Activated T-helper 2 cell treated with anti-CD3 and anti-CD28 coated beads, Interferon-gamma antibody, Interleukin-2, Interleukin-4, amounts not matched to agents 10 μg/mL and 5 μg/mL and 100 μg/mL, durations not matched to agents 14 hours and 24 hours and 36 hours (primary cell): ENCODE data around the gene TC2N. TPM values are rescaled to one million over a fixed set of nuclear protein-coding genes. Genes with fewer than 3 reads are reported as not detected.
"Not testable (repeated sequence)": the region's sequence is repeated elsewhere in the genome, so short reads cannot be mapped to it uniquely, and the experiment has no call there.

Experiments
- DNase-seq: peaks from one replicate; pipeline ENCODE4 v3.0.0; 2021; ENCODE audit warnings: low spot score
- H3K27ac Mint-ChIP-seq: one replicate; pipeline ENCODE4 v1.8.0; 2021; ENCODE audit warnings: mixed read lengths
- H3K27me3 Mint-ChIP-seq: one replicate; pipeline ENCODE4 v1.8.0; 2021; ENCODE audit warnings: low read depth, mixed read lengths
- H3K36me3 Mint-ChIP-seq: one replicate; pipeline ENCODE4 v1.8.0; 2021; ENCODE audit warnings: low read depth, mixed read lengths
- H3K4me1 Mint-ChIP-seq: one replicate; pipeline ENCODE4 v1.8.0; 2021; ENCODE audit warnings: low read depth, mixed read lengths
- H3K4me3 Mint-ChIP-seq: one replicate; pipeline ENCODE4 v1.8.0; 2021; ENCODE audit warnings: low read depth, mild to moderate bottlenecking, moderate library complexity, mixed read lengths
- H3K9me3 Mint-ChIP-seq: one replicate; pipeline ENCODE4 v1.8.0; 2021; ENCODE audit warnings: mixed read lengths
- intact Hi-C: fragments of 100-400 bp; cut with micrococcal nuclease; formaldehyde crosslinking; loops from one replicate; pipeline ENCODE4 v1.15.1; 2023
- total RNA-seq: library from RNA; stranded (reverse); gene quantifications from 2 replicates; pipeline ENCODE4 v1.2.3, GENCODE V29; 2022

TC2N gene
- total RNA-seq, 1 donor from 2014 or later: 19.9 TPM

DNA sequence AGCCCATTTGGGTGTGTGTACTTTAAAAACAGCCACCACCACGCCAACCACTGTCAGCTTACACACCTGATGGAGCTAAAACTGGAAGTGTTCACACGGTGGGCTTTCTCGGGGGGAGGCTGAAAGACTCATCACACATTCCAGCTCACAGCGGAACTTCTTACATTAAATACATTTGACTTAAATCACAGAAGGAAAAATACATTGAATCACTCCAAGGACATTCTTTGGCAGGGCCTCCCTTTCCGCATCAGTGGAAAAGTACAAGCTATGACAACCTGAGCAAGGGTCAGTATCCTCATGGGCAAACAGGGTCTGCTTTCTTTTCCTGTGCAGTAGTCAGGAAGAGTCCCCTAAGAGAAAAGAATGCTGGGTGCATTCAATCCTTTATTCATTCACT lies 31.0 kb upstream of the TC2N start:
- Mint-ChIP-seq H3K27ac (no peak overlapping the region), H3K9me3 (no peaks in the 10 kb centered on the region), H3K36me3 (no peaks in the 10 kb centered on the region), H3K27me3 (no peaks in the 10 kb centered on the region), H3K4me3 (no peak overlapping the region), H3K4me1 (peaks cover 5% of the 10 kb centered on the region)
- intact Hi-C loops: no loop called here
- DNase-seq: no peak

DNA sequence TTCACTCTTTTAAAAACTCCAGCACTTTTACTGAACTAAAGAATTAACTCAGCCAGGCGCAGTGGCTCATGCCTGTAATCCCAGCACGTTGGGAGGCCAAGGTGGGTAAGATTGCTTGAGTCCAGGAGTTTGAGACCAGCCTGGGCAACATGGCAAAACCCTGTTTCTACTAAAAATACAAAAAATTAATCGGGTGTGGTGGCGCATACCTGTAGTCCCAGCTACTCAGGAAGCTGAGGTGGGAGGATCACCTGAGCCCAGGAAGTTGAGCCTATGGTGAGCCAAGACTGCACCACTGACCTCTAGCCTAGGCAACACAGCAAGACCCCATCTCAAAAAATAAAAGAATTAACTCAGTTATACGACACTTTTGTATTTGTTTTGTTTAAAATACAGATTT lies 30.4 kb upstream of the TC2N start:
- intact Hi-C loops, H3K27me3 Mint-ChIP-seq, H3K4me3 Mint-ChIP-seq, H3K36me3 Mint-ChIP-seq, DNase-seq, H3K9me3 Mint-ChIP-seq, H3K27ac Mint-ChIP-seq: not testable (repeated sequence)
- peaks cover 11% of the 10 kb centered on the region for H3K4me1 Mint-ChIP-seq

DNA sequence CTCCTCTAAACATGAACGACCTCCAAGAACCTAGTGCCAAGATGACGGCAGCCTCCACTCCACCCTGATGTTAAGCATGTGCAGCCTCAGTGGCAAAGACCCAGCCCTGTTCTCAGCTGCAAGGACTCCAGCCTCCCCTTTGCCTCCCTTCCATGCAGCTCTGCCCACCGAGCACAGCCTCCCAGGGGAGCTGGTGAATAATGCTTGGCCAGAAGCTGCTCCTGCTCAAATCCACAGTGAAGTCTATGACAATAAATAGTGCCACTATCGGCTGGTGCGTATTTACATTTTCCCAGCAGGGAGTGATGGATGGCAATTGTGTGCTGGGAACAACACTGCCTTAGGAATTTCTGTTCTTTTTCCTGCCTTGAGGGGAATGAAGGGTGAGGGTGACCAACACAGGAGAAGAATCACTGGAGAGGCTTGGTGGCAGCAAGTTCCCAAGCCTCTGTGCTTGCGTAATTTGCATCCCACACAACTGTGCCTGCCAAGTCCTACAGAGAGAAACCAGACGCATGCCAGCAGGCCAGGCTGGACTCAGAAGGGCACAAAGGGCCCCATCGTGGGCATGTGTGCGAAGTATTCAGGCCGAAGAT lies 29.9 kb upstream of the TC2N start:
- peaks cover 16% of the 10 kb centered on the region for H3K4me1 Mint-ChIP-seq
- no peak overlapping the region for H3K4me3 Mint-ChIP-seq
- DNase-seq: no peak
- H3K27ac Mint-ChIP-seq: no peak overlapping the region
- no peaks in the 10 kb centered on the region for H3K27me3 Mint-ChIP-seq
- H3K36me3 Mint-ChIP-seq: no peaks in the 10 kb centered on the region
- no peaks in the 10 kb centered on the region for H3K9me3 Mint-ChIP-seq
- intact Hi-C loops: no loop called here

DNA sequence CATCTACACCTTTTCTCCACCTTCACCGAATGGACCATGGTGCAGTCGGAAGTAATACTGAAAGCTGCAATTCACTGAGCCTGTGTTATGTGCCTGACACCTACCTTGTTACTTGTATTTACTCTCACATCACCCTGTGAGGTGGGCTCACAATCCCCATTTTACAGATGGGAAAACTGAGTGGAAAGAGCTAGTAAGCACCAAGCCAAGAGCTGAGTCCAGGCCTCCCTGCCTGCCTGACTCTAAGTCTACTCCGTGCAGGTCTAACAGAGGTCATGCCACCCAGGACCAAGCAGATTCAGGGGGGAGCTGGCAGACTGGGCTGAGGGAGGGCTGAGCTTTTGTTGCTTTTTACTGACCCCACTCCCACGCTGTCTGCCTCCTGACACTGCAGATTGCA lies 29.1 kb upstream of the TC2N start:
- no peak overlapping the region for H3K4me3 Mint-ChIP-seq
- intact Hi-C loops: no loop called here
- peaks cover 23% of the 10 kb centered on the region for H3K4me1 Mint-ChIP-seq
- DNase-seq: no peak
- no peaks in the 10 kb centered on the region for H3K27me3 Mint-ChIP-seq
- no peaks in the 10 kb centered on the region for H3K36me3 Mint-ChIP-seq
- no peaks in the 10 kb centered on the region for H3K9me3 Mint-ChIP-seq
- H3K27ac Mint-ChIP-seq: no peak overlapping the region

DNA sequence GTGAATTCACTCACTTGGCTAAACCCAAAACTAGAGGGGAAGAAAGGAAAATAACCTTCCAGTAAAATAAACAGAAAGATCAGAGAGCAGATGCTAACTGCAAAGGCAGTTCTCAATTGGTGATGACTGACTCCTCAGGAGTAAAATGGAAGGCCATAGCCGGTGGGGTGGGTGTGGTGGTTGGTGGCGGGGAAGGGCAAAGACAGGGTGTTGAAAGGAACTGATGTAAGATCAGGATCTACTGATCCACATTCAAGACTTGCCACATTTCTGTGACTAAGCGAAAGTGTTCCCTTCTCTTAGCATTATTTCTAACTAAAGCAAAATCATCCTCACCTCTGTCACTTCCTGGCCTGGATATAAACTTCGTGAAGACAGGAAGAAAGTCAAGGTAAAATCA lies 26.3 kb upstream of the TC2N start:
- intact Hi-C loops: no loop called here
- no peak for DNase-seq
- peak overlapping the region; percentile 39 for H3K27ac Mint-ChIP-seq
- H3K4me1 Mint-ChIP-seq: peaks cover 44% of the 10 kb centered on the region
- no peaks in the 10 kb centered on the region for H3K9me3 Mint-ChIP-seq
- no peaks in the 10 kb centered on the region for H3K36me3 Mint-ChIP-seq
- H3K27me3 Mint-ChIP-seq: no peaks in the 10 kb centered on the region
- no peak overlapping the region for H3K4me3 Mint-ChIP-seq

DNA sequence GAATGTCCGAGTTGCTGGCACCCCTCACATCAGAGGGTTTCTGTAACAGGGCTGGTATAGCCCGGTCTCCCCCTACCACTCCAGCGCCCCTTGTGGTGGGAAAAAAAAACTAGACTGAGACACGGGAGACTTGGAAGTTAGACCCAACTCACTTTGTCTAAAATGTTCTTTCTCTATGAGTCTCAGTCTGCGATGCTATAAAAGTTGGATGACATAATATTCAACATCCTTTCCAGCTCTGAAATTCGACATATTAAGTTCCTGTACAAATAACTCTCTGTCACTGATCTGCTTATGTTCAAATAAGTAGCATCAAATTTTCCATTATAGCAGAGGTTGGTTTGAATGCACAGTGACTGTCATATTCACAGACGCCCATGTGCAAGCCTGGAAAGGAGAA lies 25.7 kb upstream of the TC2N start:
- intact Hi-C loops: no loop called here
- Mint-ChIP-seq H3K4me3 (no peak overlapping the region), H3K27me3 (no peaks in the 10 kb centered on the region), H3K4me1 (peaks cover 44% of the 10 kb centered on the region), H3K36me3 (no peaks in the 10 kb centered on the region), H3K27ac (peak overlapping the region; percentile 39), H3K9me3 (no peaks in the 10 kb centered on the region)
- no peak for DNase-seq

DNA sequence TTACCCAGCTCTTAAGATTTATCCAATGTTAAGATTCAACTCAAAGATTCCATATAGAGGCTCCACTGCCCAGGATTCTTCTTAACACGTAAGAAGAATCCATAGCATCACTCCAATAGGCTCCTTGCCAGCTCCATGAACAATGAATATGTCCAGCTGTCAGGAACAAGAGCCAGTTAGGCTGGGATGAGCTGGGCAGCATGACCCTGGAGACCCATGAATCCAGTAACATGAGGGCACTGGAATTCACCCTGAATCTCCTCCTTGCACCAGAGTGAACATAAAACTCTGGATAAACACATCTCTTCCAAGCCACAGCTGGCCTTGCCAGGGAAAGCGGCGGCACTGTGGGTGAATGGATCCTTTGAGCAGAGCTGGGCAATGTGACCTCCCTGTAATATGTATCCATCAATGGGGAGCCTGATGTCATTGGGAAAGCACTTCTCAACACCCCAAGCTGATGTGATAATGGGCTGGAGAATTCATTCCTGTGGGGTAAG lies 24.4 kb upstream of the TC2N start:
- intact Hi-C loops: loop anchor here (2.0 kb wide), 1 partner anchor 19 kb away; no protein-coding TSS in a partner anchor
- Mint-ChIP-seq H3K4me3 (no peak overlapping the region), H3K4me1 (peaks cover 45% of the 10 kb centered on the region), H3K27ac (no peak overlapping the region), H3K27me3 (no peaks in the 10 kb centered on the region), H3K36me3 (no peaks in the 10 kb centered on the region), H3K9me3 (no peaks in the 10 kb centered on the region)
- DNase-seq: no peak

DNA sequence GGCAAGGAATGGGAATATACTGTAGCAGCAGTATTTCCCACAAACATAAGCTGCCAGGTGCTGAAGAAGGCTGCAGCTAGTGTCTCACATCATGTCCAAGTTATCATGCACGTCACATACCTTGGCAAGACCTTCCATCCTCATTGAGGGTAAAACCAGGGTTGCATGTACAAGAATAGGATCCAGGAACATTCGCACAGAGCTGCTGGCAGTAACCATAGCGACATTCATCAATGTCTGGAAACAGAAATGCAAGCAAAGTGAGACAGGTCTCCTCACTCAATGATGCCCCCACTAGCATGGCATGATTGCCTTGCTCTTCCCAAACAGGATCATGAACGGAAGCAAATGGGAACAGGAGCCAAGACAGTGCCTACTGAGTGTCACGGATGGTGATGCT lies 23.8 kb upstream of the TC2N start:
- Mint-ChIP-seq H3K36me3 (no peaks in the 10 kb centered on the region), H3K27me3 (no peaks in the 10 kb centered on the region), H3K4me3 (no peak overlapping the region), H3K27ac (no peak overlapping the region), H3K9me3 (no peaks in the 10 kb centered on the region), H3K4me1 (peaks cover 46% of the 10 kb centered on the region)
- intact Hi-C loops: loop anchor here (2.0 kb wide), 1 partner anchor 18 kb away; no protein-coding TSS in a partner anchor
- no peak for DNase-seq

DNA sequence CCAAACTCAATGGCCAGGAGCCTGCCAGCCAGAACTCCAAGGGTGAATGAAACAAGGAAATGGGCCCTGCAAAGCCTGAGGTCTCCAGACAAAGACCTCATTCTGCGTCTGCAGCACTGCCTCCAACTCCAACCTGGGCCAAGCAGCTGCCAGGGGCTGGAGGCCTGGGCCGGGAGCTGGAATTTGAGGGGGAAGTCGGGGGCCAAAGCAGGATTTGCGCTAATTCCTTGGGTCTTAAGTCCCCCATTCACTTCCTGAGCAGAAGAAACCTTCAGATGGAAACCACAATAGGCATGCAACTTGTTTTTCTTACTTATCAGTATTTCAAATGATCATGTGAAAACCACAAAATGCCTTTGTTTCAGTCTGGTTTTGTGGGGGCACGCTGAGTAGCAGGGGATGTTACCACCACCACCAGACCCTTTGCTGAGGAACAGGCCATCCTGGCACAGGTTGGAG lies 23.0 kb upstream of the TC2N start:
- intact Hi-C loops: loop anchor here (2.0 kb wide), 1 partner anchor 18 kb away; no protein-coding TSS in a partner anchor
- H3K9me3 Mint-ChIP-seq: no peaks in the 10 kb centered on the region
- H3K27me3 Mint-ChIP-seq: no peaks in the 10 kb centered on the region
- no peak for DNase-seq
- no peak overlapping the region for H3K4me3 Mint-ChIP-seq
- H3K36me3 Mint-ChIP-seq: no peaks in the 10 kb centered on the region
- H3K4me1 Mint-ChIP-seq: peaks cover 46% of the 10 kb centered on the region
- H3K27ac Mint-ChIP-seq: no peak overlapping the region

DNA sequence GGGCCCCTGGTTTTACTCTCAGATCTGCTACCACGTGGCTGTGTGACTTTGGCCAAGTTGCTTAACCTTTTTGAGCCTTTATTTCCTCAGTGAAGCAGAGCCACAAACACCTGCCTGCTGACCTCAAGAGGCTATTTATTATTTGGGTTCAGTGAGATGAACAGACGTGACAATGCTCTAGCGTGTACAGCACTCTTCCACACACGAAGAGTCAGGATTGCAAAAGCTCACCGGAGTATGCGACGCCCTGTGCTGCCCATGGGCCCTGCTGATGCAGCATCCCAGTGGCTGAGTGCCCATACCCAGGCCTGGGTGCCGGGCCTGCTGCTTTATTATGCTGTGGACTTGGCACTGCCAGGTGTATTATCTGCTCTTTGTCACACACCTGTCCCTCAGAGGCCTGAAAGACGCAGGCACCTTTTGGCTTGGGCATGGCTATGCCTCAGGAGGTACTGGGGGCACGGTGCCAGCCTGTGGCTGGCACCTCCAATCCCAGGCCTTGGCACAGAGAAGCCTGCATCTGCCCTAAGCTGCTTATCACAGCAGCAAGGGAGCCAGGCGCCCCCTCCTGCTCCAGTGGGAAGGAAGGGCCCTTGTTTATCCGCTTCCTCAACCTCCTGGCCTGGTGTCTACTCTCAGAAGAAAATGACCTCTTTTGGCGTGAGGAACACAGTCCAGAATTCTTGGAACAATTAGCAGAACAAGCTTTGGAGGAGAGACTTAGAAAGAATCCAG lies 22.3 kb upstream of the TC2N start:
- intact Hi-C loops: loop anchor here (2.0 kb wide), 1 partner anchor 17 kb away; no protein-coding TSS in a partner anchor
- DNase-seq: no peak
- Mint-ChIP-seq H3K27me3 (no peaks in the 10 kb centered on the region), H3K27ac (no peak overlapping the region), H3K9me3 (no peaks in the 10 kb centered on the region), H3K4me3 (no peak overlapping the region), H3K36me3 (no peaks in the 10 kb centered on the region), H3K4me1 (peaks cover 46% of the 10 kb centered on the region)

DNA sequence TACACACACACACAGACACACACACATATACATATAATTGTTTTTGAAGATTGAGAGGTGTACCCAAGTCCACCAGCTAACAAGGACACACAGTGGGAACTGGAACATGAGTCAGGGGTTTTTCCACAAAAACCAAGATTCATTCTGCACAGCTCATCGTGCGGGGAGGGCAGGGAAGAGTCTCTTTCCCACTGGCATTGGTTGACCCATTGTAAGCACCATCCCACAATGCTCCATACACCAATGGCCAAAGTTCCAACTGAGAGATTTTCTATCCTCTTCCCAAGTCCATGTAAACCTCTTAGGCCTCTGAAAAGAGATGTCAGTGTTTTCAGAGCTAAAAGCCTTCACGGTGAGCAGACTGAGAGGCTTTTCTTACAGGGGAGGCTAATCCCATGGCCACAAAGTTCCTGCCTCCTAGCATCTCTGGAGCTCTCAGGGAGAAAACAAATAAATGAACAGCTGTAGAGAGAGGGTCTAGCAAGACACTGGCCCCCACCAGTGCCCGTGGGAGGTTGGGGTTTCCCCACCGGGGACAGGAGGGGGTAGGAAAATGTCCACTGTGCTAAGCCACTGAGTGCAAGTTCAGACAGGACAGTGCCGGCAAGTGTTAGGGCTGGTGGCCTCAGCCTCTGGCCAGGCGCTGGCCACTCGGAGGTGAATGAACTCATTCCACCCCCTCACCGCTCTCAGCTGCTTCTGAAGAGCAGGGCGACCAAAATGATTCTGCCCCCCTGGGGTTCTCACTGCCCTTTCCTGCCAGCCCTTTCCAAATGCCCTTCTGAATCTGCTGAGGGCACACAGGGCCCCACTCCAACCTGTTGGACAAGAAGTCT lies 21.5 kb upstream of the TC2N start:
- intact Hi-C loops: no loop called here
- no peak overlapping the region for H3K4me3 Mint-ChIP-seq
- no peak for DNase-seq
- H3K27me3 Mint-ChIP-seq: no peaks in the 10 kb centered on the region
- peaks cover 46% of the 10 kb centered on the region for H3K4me1 Mint-ChIP-seq
- no peaks in the 10 kb centered on the region for H3K9me3 Mint-ChIP-seq
- H3K27ac Mint-ChIP-seq: no peak overlapping the region
- H3K36me3 Mint-ChIP-seq: no peaks in the 10 kb centered on the region

DNA sequence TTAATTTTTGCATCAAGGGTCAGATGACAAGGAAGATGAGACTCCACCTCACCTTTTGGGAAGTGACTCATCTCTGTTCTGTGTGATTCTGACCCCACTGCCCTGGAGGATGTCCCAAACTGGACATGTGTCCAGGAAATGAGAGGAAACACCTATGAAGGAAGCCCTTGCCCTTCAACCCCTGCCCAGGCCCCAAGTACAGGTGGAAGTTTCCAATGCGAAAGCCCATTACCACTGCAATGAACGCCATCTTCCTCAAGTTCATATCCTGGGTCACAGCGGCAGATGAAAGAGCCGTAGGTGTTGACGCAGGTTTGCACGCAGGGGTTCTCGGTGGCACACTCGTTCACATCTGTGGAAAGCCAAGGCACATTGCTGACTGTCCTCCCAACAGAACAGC lies 19.6 kb upstream of the TC2N start:
- H3K4me1 Mint-ChIP-seq: peaks cover 29% of the 10 kb centered on the region
- no peak overlapping the region for H3K27ac Mint-ChIP-seq
- H3K9me3 Mint-ChIP-seq: no peaks in the 10 kb centered on the region
- no peaks in the 10 kb centered on the region for H3K27me3 Mint-ChIP-seq
- intact Hi-C loops: no loop called here
- DNase-seq: no peak
- H3K36me3 Mint-ChIP-seq: no peaks in the 10 kb centered on the region
- no peak overlapping the region for H3K4me3 Mint-ChIP-seq

DNA sequence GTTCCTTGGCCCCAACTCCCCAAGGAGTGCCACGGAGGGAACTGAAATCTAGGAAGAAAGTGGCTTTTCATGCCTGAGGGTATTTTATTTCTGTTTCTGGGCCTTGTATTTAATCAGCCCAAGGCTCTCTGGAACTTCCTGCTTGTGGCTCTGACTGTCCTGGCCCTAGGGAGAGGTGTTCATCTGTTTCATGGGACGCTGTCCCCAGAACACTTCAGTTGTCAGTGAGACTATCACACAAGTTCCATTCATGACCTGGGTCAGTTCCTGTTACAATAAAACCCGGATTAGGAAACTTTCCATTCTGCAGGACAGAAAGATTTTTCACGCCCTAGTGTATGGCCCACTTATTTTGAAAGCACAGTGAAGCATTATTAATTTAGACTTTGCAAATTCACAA lies 18.5 kb upstream of the TC2N start:
- H3K27me3 Mint-ChIP-seq: no peaks in the 10 kb centered on the region
- DNase-seq: no peak
- intact Hi-C loops: no loop called here
- H3K9me3 Mint-ChIP-seq: no peaks in the 10 kb centered on the region
- no peaks in the 10 kb centered on the region for H3K36me3 Mint-ChIP-seq
- H3K4me3 Mint-ChIP-seq: no peak overlapping the region
- peaks cover 24% of the 10 kb centered on the region for H3K4me1 Mint-ChIP-seq
- no peak overlapping the region for H3K27ac Mint-ChIP-seq
